DOHH2 (cell line): ENCODE measurements around the gene CNEP1R1.

Experiments used
- H3F3A ChIP-seq: fragments of 200-600 bp; sonication (generic), shearing (Covaris generic); 2 replicates; pipeline ENCODE4 v1.6.0; 2016; ENCODE audit warnings: antibody characterized with exemption, mild to moderate bottlenecking; ENCODE audit not compliant: control insufficient read depth, insufficient read depth
- H3K27ac ChIP-seq: fragments of 200-600 bp; sonication (generic); 2 replicates; pipeline ENCODE4 v1.5.1; 2014; ENCODE audit warnings: low read depth, mild to moderate bottlenecking, low read length, moderate library complexity
- H3K27me3 ChIP-seq: fragments of 200-600 bp; sonication (generic); 2 replicates; pipeline ENCODE4 v1.6.1; 2014; ENCODE audit warnings: mild to moderate bottlenecking, low read length, mixed read lengths; ENCODE audit not compliant: control insufficient read depth
- H3K36me3 ChIP-seq: fragments of 200-600 bp; sonication (generic); 2 replicates; pipeline ENCODE4 v1.6.1; 2014; ENCODE audit warnings: mild to moderate bottlenecking, low read length, moderate library complexity, mixed read lengths; ENCODE audit not compliant: control insufficient read depth
- H3K4me1 ChIP-seq: fragments of 200-600 bp; sonication (generic); 2 replicates; pipeline ENCODE4 v1.6.1; 2014; ENCODE audit warnings: mild to moderate bottlenecking, low read length, mixed read lengths; ENCODE audit not compliant: control insufficient read depth
- H3K4me2 ChIP-seq: fragments of 200-600 bp; sonication (generic); 2 replicates; pipeline ENCODE4 v1.6.0; 2014; ENCODE audit warnings: mild to moderate bottlenecking, low read length, moderate library complexity
- H3K4me3 ChIP-seq: fragments of 200-600 bp; sonication (generic); 2 replicates; pipeline ENCODE4 v1.5.1; 2014; ENCODE audit warnings: mild to moderate bottlenecking, low read length, mixed read lengths
- H3K79me2 ChIP-seq: fragments of 200-600 bp; sonication (generic); 2 replicates; pipeline ENCODE4 v1.6.1; 2014; ENCODE audit warnings: mild to moderate bottlenecking, low read length, mixed read lengths; ENCODE audit not compliant: control insufficient read depth
- H3K9me2 ChIP-seq: fragments of 200-600 bp; sonication (generic); replicated peaks from 2 replicates; pipeline ENCODE4 v1.6.1; 2014; ENCODE audit warnings: mild to moderate bottlenecking, low read length, mixed read lengths; ENCODE audit not compliant: control insufficient read depth
- H3K9me3 ChIP-seq: fragments of 200-600 bp; sonication (generic); 2 replicates; pipeline ENCODE4 v1.6.1; 2014; ENCODE audit warnings: antibody characterized with exemption, low read length, mixed read lengths; ENCODE audit not compliant: control insufficient read depth, insufficient read depth
- H4K20me1 ChIP-seq: fragments of 200-600 bp; sonication (generic); 2 replicates; pipeline ENCODE4 v1.6.0; 2014; ENCODE audit warnings: low read depth, mild to moderate bottlenecking, antibody characterized with exemption, low read length, moderate library complexity; ENCODE audit not compliant: control insufficient read depth, insufficient read depth
- EZH2phosphoT487 ChIP-seq: fragments of 200-600 bp; sonication (generic); IDR thresholded peaks from 2 replicates; pipeline ENCODE4 v1.6.1; 2017; ENCODE audit warnings: borderline replicate concordance, mild to moderate bottlenecking, antibody characterized with exemption, low read length, moderate library complexity, mixed read lengths
- TF ChIP-seq, protein P1 (sequence below): fragments of 200-600 bp; sonication (generic); IDR thresholded peaks from one replicate; pipeline ENCODE4 v1.5.1; 2014; ENCODE audit warnings: antibody characterized with exemption, mild to moderate bottlenecking, low read depth, low read length; ENCODE audit not compliant: poor library complexity, severe bottlenecking

CNEP1R1 gene

DNA sequence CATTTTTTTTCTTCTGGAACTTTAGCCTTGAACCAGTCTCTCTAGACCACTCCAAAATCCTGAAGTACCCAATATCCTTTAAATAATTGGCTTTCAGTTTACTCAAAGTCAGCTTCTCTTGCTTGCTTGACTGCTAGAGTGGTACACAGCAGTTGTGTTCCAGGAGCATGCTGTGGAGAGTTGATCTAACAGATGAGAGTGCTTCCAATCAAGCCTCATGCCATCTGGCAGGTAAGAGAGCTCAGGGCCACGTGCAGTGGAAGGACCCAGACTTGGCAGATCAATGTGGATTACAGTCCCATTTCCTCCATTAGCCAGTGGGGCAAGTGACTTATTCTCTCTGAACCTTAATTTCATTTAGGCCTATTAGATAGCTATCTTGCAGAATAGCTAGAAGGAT, 15.7 kb downstream of the CNEP1R1 start:
- no peaks in the 10 kb centered on the region for H3K4me1 ChIP-seq
- H3K4me2 ChIP-seq, result no peak overlapping the region
- no peak for TF ChIP-seq EZH2phosphoT487
- TF ChIP-seq, protein P1, sequence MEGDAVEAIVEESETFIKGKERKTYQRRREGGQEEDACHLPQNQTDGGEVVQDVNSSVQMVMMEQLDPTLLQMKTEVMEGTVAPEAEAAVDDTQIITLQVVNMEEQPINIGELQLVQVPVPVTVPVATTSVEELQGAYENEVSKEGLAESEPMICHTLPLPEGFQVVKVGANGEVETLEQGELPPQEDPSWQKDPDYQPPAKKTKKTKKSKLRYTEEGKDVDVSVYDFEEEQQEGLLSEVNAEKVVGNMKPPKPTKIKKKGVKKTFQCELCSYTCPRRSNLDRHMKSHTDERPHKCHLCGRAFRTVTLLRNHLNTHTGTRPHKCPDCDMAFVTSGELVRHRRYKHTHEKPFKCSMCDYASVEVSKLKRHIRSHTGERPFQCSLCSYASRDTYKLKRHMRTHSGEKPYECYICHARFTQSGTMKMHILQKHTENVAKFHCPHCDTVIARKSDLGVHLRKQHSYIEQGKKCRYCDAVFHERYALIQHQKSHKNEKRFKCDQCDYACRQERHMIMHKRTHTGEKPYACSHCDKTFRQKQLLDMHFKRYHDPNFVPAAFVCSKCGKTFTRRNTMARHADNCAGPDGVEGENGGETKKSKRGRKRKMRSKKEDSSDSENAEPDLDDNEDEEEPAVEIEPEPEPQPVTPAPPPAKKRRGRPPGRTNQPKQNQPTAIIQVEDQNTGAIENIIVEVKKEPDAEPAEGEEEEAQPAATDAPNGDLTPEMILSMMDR, result no peak

GRCh38 chr16:50043358-50043757, 18.3 kb downstream of the CNEP1R1 start:
- Histone ChIP-seq H3K9me2 (no peaks in the 10 kb centered on the region), H3K79me2 (no peaks in the 10 kb centered on the region), H3K4me1 (no peaks in the 10 kb centered on the region), H4K20me1 (no peaks in the 10 kb centered on the region), H3K4me2 (no peak overlapping the region), H3K36me3 (no peaks in the 10 kb centered on the region), H3K27me3 (peaks cover 9% of the 10 kb centered on the region; the same call in 1 of the 2 replicates), H3K4me3 (no peak overlapping the region), H3K27ac (no peak overlapping the region), H3F3A (no peaks in the 10 kb centered on the region), H3K9me3 (no peaks in the 10 kb centered on the region)
- TF ChIP-seq, protein P1, result no peak

More for the DNA sequence above, 15.7 kb downstream of the CNEP1R1 start:
- Histone ChIP-seq H3K9me3 (no peaks in the 10 kb centered on the region), H3K9me2 (no peaks in the 10 kb centered on the region), H3K36me3 (peaks cover 13% of the 10 kb centered on the region), H3F3A (0 out of 2 replicates have a peak, but pooled peaks cover 3% of the 10 kb centered on the region), H3K27ac (no peak overlapping the region), H3K4me3 (no peak overlapping the region), H3K27me3 (peaks cover 9% of the 10 kb centered on the region; the same call in 1 of the 2 replicates), H3K79me2 (no peaks in the 10 kb centered on the region), H4K20me1 (no peaks in the 10 kb centered on the region)

DNA sequence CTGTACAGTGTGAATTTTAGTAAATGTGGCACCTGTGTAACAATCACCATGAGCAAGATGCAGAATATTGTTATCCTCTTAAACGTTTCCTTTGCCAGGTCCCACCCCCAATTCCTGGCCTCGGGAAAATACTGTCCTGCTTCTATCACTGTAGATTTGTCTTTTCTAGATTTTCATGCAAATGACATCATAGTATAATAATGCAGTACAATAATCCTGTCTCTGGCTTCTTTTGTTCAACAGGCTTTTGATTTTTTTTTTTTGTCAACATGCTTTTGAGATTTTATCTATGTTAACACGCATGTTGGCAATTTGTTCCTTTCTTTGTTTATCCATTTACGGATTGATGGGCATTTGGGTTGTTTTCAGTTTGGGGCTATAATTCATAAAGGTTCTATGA, 20.4 kb downstream of the CNEP1R1 start:
- TF ChIP-seq, protein P1, result no peak
- TF ChIP-seq EZH2phosphoT487, result no peak
- no peak overlapping the region for H3K4me2 ChIP-seq
- no peaks in the 10 kb centered on the region for H3K36me3 ChIP-seq
- no peaks in the 10 kb centered on the region for H3K9me2 ChIP-seq
- peaks cover 9% of the 10 kb centered on the region; the same call in 1 of the 2 replicates for H3K27me3 ChIP-seq
- H4K20me1 ChIP-seq, result no peaks in the 10 kb centered on the region
- no peaks in the 10 kb centered on the region for H3K79me2 ChIP-seq
- no peaks in the 10 kb centered on the region for H3K4me1 ChIP-seq
- no peaks in the 10 kb centered on the region for H3K9me3 ChIP-seq
- no peak overlapping the region for H3K4me3 ChIP-seq
- H3F3A ChIP-seq, result no peaks in the 10 kb centered on the region
- H3K27ac ChIP-seq, result no peak overlapping the region
